ENCODE results near the gene ZNF224.

- TF ChIP-seq POLR2A (IDR thresholded peaks at IDR 0.05; ENCODE audit: extremely low read depth, insufficient read length) (no peak), CTCF (IDR thresholded peaks at IDR 0.05; ENCODE audit: low read depth, low read length) (no peak), MYC (IDR thresholded peaks at IDR 0.05; ENCODE audit: low read depth, low read length) (no peak), MAX (IDR thresholded peaks at IDR 0.05; ENCODE audit: low read depth, low read length) (no peak)
These were observed 47.9 kb downstream of the ZNF224 start for GRCh38 chr19:44142059-44142433.
